SIG-M5 treated with dmso at 0.1 percent for 504 hours (cell line): ENCODE results near the gene TBC1D4.

Experiments
- DNase-seq: peaks from one replicate; lab custom pipeline; 2025; ENCODE audit not compliant: unreplicated experiment; lab: John Stamatoyannopoulos, UW

Gene TBC1D4

DNA sequence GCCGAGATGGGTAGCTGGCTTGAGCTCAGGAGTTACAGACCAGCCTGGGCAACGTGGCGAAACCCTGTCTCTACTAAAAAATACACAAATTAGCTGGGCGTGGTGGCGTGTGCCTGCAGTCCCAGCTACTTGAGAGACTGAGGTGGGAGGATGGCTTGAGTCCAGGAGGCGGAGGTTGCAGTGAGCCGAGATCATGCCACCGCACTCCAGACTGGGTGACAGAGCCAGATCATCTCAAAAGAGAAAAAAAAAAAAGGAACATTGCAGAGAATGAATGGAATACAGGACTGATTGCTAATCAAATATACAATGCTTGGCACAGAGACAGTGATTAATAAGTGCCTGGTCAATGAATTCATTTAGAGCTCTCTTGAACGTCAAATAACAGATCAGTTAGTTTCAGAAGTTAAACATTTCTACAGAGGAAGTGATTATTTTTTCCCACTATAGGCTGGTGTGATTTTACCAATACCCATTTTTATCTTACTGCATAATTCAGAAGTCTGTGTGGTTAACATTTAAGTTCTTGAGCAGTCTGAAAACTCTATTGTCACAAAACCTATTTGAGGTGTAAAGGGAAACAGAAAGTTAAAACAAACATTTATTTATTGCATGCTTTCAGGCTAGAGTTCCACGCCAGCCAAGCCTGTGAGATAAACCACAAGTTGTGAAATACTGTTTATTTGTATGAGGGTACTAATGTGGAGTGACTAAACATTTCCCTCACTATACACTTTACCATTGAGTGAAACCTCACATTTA, 7.7 kb upstream of the TBC1D4 start:
- peak; percentile 15 for DNase-seq

- no peak for DNase-seq
Observed at GRCh38 chr13:75486146-75487062, 4.4 kb upstream of the TBC1D4 start.

DNA sequence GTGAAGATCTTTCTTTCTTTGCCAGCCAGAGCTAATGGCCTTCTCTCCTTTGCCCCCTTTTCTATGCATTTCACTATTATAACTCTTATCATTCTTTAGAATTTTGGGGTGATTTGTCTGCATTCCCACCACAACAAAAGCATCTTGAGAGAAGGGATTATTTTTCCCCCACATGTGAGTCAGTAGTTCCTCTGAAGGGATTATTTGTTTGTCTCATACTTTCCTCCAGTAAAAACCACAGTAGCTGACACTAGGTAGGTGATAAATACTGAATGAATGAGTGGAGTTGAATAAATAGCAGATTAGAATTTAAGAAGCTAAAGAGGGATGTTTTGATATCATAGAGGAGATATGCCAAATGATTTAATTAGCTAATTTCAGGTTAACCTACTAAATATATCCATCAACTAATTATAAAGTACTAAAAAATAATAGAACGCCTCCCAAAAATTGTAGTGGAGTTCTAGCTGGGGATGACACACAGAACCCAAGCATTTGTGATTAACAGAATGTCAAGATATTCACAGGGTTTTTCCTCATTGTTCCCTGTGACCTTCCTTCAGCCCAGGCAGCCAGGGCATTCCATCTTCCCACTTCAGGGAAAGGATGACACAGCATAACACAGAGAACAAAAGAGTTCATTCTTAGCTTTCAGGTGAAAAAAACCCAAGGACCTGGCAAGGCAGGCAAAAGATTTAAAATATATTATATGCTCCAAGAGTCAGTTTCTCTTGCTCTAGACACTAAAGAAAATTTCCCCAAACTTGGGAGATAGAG, 3.5 kb upstream of the TBC1D4 start:
- no peak for DNase-seq

DNA sequence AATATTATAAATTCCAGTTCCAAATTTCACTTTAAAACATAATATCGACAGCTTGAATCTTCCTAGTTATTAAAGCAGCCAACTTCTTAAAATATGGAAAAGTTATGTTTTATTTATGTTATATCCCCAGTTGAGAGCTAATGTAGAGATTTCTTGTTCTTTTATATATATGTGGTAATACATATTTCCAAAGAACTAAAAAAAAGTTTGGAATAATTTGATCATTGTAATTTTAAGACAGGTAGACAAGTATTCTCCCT, 781 bp upstream of the TBC1D4 start:
- DNase-seq: no peak

DNA sequence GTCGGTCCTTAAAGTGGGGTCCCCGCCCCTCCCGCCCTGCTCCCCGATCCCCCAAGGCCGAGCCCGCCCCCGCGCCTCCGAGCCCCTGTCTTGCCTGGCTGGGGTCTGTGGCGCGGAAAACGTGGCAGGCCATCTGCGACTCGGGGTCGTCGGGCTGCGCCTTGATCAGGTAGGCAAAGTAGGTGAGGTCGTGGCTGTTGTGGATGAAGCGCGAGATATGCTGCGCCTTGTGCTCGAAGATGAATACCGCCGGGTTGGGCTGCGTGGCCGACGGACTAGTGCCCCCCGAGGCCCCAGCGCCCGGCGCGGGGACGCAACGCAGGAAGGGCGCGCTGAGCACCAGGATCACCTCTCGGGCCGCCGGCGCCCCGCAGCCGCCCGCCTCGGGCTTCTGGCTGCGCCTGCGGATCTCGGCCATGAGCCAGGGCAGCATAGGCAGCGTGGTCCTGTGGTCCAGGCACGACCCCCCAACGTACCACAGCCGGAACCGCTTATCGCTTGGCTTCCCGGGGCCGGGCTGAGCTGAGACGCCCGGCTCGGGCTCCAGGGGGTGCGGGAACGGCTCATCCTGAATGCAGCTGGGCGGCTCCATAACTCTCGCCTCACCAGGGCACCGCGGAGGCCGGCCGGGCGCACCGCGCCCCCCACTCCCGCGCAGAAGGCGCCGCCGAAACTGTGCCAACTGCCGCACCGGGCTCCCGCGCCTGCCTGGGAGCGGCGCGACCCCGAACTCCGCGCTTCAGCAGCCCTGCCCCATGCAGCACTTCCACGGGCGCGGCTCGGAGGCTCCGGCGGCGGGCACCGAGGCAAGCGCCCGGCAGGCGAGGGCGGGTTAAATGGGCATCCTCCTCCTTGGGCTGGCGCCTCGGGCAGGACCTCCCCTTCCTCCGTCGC, 546 bp downstream of the TBC1D4 start:
- no peak for DNase-seq

GRCh38 chr13:75480671-75481175, 1.2 kb downstream of the TBC1D4 start:
- DNase-seq: no peak

- DNase-seq: no peak
Observed at GRCh38 chr13:75479102-75479740, 2.7 kb downstream of the TBC1D4 start.

DNA sequence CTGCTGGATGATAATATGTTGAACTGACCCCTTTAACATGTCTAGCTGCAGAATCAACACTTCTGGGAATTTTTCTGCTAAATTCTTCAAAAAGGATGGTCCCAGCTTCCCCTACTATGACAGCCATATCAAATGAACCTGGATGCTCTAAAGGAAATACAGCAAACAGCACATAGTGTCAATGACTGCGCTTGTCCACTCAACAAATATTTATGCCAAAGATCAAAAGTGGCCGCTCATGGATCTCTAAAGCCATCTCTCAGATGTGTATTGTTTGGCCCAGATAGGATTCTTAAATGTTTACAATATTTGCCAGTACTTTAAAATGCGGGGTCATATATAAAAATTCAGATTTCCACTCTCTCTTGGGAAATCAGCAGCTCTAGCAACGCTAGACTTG, 3.3 kb downstream of the TBC1D4 start:
- no peak for DNase-seq

GRCh38 chr13:75474956-75475355, 7.0 kb downstream of the TBC1D4 start:
- DNase-seq: no peak

GRCh38 chr13:75473468-75473867, 8.5 kb downstream of the TBC1D4 start:
- DNase-seq: no peak

- no peak for DNase-seq
Observed at GRCh38 chr13:75470676-75471075, 11.3 kb downstream of the TBC1D4 start.

DNA sequence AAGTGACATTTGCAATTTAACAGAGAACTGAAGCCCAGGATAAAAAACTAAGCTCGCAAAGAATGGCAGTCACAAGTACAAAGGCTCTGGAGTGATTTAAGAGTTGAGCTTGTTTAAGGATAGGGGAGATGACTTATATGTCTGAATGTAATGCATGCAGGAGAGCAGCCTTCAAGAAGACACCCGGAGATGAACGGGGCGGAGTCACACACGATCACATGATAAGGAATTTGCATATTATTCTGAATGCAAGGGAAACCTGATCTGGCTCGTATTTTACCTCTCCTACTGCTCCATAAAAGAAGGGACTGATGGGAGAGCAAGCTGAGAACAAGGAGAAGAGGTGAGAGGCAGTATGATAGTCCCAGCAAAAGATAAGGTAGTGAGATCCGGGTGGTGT, 12.9 kb downstream of the TBC1D4 start:
- DNase-seq: no peak

GRCh38 chr13:75468602-75469001, 13.4 kb downstream of the TBC1D4 start:
- no peak for DNase-seq

DNA sequence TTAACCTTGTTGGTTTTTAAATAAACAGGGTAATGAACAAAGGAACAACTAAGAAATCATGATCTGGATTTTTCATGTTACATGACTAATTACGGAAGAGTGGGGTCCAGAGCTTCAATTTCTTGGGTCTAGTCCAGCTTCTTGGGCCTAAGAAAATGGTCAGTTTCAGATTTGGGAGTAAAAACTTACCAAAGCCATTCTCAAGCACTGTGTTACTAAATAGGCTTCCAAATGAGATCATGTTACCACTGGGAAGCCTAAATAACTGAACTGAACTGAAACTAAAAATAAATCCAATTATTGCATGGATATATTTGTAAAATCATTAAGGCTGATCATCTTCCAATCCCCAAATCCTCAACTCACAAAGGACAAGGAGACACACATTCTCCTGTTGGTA, 13.9 kb downstream of the TBC1D4 start:
- no peak for DNase-seq

GRCh38 chr13:75467040-75467728, 14.8 kb downstream of the TBC1D4 start:
- no peak for DNase-seq

- DNase-seq: no peak
Observed at GRCh38 chr13:75465236-75465635, 16.7 kb downstream of the TBC1D4 start.

GRCh38 chr13:75461314-75461713, 20.7 kb downstream of the TBC1D4 start:
- no peak for DNase-seq

GRCh38 chr13:75460644-75461043, 21.3 kb downstream of the TBC1D4 start:
- no peak for DNase-seq

DNA sequence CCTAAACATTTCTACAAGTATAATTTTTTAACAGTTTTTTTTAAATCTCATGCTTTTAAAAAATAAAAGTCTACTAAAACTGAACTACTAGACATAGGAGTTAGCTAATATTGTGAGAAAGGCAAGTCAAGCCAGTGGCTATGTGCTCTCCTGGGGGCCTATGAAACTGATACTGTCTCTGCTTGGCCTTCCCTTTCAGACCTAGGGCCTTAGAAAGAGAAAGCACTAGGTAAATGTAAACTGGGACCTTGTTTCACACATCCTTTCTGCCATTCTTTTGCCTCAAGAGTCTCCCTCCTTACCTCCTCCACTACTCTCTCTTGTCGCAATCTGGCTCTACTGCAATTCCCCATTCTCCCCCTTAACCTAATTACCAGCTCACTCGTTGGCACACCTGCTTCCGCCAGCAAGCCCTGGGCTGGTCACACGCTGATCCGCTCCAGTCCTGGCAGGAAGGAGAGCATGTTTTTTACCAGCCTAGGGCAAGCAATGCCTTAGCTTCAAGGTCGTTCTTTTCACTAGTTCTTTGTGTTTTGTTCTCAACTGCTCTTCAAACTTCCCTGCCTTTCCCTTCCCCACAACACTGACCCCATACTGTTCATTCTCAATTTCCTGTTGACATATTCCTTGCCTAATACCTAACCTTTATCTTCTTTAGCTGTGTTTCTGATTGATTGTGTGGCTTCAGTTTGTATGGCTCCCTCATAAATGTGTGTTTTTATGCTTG, 23.1 kb downstream of the TBC1D4 start:
- no peak for DNase-seq
